NCI-H2196 (cell line): ENCODE data around the gene FAM50A.
A peak's percentile ranks its signal among the peaks of the same experiment; 100 is the strongest.
"Not testable (repeated sequence)": the region's sequence is repeated elsewhere in the genome, so short reads cannot be mapped to it uniquely, and the experiment has no call there.

Source experiments
- DNase-seq: peaks from one replicate; lab custom pipeline; 2025; ENCODE audit not compliant: unreplicated experiment; lab: John Stamatoyannopoulos, UW

Gene FAM50A

DNA sequence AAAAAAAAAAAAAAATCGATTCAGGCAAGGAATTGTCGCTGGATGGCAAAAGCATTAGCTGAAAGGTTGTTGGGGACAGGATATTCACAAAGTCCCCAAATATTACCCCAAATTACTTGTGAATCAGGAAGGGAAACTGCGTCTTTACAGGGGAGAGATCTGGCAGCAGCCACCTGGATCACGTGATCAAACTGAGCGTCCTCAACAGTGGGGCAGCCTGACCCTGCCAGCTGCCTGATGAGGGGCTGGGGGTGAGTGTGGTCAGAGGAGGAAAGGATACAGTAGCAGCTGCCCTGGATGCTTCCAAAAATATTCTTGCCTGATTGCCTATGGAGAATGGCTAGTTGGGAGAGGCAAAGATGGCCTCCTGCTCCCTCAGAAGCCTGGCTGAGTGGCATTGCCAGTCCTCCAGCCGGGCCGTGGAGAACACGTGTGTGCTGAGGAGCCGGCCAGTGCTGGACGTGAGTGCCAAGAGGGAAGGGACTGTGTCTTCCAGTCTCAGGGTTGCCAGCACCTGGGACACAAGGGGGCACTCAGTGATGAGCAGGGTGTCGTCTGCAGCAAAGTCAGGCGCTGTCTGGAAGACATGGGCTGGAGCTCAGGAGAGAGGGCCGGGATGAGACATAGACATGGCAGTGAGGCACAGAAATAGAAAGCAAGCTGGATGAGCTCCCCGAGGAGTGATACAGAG lies 38.1 kb downstream of the FAM50A start:
- no peak for DNase-seq

DNA sequence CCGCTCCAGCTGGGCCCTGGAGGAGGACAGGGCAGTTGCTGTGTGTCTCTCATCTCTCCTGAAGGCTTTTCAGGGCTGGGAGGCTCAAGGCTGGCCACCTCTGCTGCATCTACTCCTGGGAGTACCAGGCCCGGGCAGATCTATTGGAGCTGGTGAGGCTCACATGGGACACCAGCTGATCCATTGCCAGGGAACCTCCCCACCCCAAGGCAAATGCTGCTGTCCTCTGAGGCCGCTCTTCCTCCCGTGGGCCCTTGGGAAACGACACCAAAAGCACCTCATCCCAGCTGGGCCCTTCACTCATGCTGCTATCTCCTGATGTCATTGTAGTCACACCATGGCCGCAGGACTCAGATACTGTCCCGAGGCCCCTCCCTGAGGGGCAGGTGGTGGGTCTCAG lies 38.8 kb downstream of the FAM50A start:
- no peak for DNase-seq

DNA sequence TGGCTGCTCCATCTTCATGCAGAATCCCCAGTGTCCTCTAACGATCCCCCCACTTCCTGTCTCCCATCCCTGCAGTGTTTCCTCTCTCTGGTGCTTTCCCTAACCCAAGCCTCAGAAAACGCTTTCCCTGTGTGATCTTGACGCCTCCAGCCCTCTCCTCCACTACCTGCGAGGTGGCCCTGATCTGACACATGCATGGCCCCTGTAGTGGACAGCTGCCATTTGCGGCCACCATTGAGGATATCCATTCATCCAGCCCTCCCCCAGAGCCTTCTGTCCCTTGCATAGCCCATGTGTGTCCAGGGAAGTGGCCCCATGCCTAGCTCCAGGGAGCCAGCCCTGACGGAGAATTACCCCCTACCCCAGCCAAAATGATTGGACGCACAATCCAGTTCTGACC lies 39.4 kb downstream of the FAM50A start:
- DNase-seq, result no peak

DNA sequence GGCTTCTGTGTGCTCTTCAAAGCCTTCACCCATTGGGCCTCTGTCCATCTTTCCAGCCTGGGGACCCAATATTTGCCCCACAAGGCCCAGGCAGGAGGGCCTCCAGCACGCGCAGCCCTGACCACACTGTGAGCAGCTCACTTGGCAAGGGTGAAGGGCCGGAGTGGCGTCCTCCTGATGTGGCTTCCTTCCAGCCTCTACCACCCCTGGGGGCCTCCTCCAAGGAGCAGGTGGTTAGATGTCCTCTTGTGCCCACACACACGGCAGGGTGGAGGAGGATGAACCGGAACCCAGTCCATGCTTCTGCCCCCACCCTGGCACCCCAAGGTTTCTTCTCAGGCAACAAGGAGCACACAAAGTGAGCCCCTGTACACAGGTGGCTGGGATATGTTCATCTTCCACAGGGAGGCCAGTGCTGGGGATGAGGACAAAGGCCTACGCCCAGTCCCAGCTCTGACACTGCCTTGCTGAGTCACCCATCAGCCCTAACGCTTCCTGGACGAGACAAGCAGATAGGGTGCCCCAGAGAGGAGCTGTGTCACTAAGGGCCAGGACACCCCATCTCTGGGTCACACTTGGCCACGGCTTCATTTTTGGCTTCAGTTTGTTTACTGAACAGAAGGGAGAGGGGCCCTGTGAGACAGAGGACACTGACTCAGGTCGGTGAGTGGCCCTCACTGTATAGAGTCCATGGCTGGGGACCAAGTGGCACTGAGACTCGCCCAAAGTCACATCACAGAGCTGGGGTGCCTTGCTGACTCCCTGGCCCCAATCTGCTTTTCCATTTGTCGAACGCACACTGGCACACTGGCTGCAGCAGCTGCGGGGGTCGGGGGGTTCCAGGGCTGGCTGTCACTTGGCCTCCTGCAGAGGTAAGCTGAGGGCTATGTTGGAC lies 40.6 kb downstream of the FAM50A start:
- no peak for DNase-seq

DNA sequence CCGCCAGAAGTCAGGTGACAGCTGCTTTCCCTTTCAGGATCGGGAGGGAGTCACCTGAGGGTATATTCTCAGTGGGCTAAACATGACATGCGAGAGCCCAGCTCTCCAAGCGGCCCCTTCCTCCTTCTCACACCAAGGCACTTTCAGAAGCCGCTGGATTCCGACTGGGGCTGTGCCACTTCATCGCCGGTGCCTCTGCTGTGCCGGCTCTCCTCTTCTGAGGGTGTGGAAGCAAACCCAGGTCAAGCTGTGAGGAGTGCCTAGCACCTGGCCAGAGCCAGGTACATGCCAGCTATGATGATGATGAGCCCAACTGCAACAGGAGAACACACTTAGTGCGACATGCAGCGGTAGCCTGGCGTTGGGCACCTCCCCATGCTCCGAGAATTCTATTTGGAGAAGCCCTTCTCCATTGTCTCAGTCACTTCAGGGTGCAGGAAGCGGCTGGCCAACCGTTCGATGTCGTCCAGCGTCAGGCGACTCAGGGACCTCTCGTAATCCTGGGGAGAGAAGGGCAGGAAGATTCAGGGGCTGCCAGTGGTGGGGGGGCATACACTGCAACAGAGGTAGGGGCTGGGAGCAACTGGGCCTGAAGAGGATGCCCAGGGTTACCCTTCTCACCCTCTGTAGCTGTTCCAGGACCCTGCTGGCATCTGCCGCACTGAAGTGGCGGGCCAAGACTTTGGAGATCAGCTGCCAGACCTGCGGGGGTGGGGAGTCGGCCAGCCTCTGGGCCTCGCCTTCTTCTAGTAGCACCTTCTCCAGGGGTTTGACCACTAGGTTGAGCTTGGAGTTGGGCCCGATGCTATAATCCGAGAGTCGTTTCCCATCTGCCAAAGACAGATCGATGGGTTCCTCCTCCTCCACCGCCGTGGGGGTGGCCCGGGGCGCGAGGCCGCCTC lies 41.5 kb downstream of the FAM50A start:
- no peak for DNase-seq

DNA sequence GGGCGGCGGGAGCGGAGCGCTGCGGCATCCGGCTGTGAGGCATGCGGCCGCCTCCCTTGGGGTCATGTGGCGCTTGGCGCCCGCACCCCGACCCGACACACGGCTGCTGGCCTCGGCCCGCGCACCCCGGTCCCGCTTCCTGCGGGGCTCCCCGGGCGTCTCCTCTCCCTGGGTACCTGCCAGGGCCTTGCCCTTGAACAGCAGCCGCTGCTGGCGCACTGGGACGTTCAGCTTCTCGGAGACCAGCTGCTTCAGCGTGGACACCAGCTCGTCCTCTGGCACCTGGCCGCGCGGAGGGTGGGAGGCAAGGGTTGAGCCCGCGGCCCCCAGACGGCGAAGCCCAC lies 42.1 kb downstream of the FAM50A start:
- no peak for DNase-seq

DNA sequence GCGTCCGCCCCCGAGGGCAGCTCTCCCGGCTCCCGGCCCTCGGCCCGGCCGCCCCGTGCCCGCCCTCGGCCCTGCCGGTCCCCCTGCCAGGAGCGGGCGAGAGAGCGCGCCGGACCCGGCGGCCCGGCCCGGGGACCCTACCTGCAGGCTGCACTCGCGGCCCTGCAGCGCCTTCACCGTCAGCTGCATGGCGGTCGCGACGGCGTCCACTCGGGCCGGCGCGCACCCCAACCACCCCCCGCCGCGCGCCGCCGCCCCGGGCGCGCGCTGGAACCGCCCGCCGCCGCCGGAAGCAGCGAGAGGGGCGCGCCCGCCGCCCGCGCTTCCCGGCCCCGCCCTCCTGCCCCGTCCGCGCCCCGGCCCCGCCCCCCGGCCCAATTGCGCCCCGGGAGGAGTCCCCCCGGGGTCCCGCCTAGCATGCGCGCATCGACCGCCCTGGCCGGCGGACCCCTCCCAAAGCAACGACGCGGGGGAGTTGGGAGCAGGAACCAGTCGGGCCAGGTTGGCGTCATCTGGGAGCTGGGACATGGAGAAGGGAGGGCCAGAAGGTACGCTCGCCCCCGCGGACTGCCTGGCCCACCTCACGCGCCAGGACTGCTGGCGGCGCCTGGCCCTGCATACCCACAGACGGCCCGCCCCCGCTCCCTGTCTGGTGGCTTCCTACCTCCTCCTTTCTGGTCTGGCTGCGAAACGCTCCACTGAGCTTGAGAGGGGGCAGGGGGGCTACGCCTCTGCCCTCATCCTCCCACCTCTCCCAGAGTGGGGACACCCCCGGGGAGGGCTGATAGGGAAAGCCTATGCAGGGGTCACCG lies 42.7 kb downstream of the FAM50A start, which contains the start of gene UBL4A:
Gene UBL4A, minus strand, starts transcription at position 220 of the 812 bp plus-strand sequence. Its CDS starts 31 bp downstream, at position 189.
- peak; percentile 48 for DNase-seq

DNA sequence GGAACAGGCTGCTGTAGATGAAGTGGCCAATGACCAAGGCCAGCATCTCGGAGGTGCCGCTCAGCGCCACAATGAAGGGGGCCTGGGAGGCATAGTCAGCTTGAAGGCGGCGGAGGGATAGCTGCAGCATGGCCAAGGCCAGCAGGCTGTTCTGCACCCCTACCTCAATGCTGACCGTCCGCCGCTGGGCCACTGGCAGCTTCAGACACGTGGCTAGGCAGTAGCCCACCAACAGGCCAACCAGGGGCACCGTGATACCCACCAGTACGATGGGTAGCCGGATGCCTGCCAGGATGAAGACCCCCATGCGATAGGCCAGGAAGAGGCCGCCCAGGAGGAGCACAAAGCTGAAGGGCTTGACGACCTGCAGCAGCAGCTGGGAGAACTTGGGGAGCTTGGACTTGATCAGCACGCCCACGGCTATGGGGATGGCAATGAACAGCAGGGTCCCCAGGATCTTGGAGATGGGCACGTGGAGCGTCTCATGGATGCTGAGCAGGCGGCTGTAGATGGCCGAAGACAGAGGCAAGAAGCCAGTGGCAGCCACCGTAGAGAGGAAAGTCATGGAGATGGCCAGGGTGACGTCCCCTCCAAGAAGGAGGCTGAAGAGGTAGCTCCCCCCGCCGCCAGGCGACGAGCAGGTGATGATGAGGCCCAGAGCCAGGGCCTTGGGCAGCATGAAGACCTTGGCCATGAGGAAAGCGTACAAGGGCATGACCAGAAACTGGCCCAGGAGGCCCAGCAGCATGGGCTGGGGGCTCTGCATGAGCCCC lies 43.8 kb downstream of the FAM50A start:
- DNase-seq, result no peak

DNA sequence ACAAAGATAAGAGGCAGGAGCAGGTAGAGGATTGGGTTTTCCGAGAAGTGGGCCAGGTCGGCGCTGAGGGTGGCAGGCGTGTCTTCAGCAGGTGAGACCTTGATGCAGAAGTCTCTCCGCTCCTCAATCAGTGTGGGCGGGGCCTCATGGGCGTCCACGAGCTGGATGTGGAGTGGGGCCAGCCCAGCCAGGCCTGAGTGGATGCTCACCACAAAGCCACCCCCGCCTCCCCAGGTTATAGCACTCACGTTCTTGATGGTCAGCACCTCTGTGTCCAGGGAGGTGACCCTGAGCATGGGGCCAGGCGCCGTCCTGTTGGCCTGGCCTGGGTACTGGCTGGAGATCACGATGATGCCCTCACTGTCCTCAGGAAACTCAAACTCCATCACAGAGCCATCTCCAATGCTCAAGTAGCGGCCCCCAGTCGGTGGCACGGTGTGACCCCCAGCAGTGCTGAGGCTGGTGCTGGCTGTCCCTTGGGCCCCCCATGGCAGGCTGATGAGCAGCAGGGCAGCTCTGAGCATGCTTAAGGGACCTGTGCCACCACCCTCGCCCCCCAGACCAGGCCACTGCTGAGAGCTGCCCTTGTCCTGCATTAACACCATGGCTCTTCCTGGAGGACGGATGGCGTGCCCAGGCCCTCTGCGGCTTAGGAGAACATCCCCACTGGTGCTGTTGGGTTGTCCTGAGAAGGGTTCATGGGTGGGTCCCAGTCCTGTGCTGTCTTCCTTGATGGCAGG lies 44.6 kb downstream of the FAM50A start:
- DNase-seq, result no peak

DNA sequence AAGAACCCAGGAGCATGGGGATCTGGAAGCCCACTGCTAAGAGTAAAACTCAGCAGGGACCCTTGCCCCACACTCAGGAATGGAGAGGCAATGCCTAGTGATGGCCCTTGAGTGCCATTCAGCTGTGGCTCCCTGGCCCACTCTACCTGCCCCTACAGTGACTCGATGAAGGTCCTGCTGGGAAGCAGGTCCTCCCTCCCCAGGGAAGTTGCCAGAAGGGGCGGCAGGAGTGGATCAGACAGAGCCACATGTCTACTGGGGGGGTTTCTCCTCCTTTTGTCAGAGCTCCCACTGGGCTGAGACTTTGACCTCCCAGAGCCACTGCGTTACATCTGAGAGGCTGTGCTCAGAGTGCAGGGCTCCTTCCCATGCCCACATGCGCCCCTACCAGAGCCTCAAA lies 45.2 kb downstream of the FAM50A start:
- no peak for DNase-seq

DNA sequence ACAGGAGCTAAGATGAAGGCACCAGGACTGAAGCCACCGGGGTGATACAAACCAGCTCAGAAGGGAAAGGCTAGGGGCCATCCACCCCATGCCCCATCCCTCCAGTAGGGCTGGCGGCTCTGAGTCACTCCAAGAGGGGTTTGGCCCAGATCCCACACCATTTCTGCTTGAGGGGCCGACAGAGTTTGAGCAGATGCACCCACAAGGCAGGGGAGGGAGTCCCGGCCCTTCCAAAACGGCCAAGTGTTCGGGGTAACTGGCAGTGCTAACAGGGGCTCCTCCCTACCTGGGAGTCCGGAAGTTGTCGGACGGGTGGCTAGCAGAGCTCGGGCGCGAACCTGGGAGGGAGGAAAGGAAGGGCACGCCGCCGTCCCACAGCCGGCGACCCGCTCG lies 46.1 kb downstream of the FAM50A start:
- DNase-seq, result no peak

DNA sequence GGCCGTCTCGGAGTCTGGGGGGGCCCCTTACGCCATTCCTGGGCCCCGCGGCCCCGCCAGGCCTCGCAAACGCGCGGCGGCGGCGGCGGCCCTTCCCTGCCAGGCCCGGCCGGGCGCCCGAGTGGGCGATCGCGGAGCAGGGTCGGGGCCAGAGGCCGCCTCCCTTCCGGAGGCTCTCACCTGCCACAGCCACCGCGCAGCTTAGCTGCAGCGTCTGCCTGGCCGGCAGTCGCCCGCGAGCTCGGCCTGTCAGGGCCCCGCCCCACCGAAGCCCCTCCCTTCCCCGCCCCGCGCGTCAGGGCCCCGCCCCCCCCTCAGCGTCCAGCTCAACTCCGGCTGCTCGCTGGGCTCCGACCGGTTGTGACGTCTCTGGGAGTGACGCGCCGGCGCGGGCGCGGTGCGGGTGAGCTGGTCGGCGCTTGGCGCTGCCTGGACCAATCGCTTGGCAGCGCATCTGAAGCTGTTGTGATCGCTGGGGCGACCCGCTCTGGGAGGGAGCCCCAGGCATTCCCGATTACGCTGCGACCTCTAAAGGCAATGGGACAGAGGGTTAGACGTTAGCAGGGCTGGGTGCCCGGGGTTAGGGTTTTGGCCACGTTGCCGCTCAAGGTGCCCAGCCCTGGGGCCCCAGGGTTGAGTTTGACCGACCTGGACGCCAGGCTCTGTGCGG lies 46.6 kb downstream of the FAM50A start, which contains the start of gene SLC10A3:
Gene SLC10A3, minus strand, starts transcription at position 216 of the 670 bp plus-strand sequence. CDS start 1,689 bp downstream, outside the sequence.
- DNase-seq, result peak; percentile 88

DNA sequence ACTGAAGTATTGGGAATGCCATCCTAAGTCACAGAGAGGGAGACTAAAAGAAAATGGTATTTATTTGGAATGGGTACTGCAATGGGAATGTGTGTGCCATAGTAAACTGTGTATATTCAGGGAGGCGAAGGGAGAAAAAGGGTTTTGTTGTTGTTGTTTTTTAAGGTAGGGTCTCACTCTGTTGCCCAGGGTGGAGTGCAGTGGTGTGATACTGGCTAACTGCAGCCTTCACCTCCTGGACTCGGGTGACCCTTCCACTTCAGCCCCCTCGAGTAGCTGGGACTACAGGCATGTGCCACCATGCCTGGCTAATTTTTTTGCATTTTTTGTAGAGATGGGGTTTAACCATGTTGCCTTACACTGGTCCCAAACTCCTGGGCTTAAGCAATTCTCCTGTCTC lies 50.8 kb downstream of the FAM50A start:
- DNase-seq, result no peak

DNA sequence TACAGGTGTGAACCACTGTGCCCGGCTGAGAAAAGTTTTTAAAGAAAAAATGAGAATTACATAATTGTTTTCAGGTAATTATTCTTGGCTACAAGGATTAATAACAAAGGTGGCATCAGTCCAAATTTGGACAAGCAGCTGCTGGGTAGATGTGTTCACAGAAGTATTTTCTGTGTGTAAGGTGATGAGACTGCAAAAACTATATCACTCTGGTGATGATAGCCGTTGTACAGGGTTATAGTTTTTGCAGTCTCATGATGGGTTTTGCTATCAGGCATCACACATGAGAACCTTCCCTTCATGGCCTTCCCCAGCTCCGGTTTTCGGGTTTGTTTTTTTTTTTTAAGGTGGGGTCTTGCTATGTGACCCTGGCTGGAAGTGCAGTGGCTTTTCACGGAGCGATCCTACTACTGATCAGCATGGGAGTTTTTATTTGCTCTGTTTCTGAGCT lies 51.6 kb downstream of the FAM50A start:
- no peak for DNase-seq

DNA sequence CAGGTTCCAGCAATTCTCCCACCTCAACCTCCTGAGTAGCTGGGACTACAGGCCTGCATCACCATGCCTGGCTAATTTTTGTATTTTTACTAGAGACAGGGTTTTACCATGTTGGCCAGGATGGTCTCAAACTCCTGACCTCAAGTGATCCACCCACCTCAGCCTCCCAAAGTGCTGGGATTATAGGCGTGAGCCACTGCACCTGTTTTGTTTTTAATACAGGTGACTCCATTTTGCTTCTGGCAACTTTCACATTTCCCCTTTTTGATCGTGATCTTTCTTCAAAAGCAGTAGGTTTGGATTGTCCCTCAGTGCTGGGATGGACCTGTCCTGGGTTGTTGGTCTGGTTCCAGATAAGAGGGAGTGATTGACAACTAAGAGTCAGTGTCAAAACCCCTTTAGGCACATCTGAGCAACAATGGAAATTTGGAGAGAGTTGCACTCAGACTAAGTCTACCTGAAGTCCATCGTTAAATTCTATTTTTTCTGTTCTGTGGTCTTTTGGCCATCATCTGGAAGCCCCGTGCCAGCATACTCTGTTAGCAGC lies 52.7 kb downstream of the FAM50A start:
- DNase-seq, result not testable (repeated sequence)
